ENCODE measurements around the gene BMP4.

DNA sequence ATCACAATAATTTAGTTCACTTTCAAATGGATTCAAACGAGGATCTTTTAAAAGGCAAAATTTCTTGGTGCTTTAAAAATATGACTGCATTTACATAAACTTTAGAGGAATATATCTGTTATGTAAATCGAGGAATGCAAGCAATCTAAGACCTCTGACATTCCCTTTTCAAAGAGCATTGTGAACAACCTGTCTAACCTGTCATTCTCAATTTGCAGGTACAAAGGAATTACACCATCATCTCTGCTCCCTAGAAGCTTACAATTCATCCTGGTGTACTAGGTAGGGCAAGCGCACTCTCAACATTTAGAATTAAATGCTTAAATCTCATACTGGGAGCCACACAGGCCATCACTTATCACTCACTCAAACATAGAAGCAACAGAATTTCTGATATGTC lies 35.6 kb downstream of the BMP4 start:
- TF ChIP-seq, protein P1, sequence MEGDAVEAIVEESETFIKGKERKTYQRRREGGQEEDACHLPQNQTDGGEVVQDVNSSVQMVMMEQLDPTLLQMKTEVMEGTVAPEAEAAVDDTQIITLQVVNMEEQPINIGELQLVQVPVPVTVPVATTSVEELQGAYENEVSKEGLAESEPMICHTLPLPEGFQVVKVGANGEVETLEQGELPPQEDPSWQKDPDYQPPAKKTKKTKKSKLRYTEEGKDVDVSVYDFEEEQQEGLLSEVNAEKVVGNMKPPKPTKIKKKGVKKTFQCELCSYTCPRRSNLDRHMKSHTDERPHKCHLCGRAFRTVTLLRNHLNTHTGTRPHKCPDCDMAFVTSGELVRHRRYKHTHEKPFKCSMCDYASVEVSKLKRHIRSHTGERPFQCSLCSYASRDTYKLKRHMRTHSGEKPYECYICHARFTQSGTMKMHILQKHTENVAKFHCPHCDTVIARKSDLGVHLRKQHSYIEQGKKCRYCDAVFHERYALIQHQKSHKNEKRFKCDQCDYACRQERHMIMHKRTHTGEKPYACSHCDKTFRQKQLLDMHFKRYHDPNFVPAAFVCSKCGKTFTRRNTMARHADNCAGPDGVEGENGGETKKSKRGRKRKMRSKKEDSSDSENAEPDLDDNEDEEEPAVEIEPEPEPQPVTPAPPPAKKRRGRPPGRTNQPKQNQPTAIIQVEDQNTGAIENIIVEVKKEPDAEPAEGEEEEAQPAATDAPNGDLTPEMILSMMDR (IDR thresholded peaks at IDR 0.05) = no peak
- TF ChIP-seq POLR2A (IDR thresholded peaks at IDR 0.05) = no peak

Measured in esophagus squamous epithelium (tissue), 4 donors.